Left lung (tissue), 10 donors: ENCODE results near the gene ZNF592. TPM values are rescaled to one million over a fixed set of nuclear protein-coding genes. Genes with fewer than 3 reads are reported as not detected.
"Not testable (repeated sequence)": the region's sequence is repeated elsewhere in the genome, so short reads cannot be mapped to it uniquely, and the experiment has no call there.

Experiments
- ATAC-seq: fragments of 200-7000 bp; cut with Tn5 transposase; one replicate; pipeline ENCODE4 v1.9.1; 2020; ENCODE audit warnings: moderate library complexity
- DNase-seq, 4 donors: peaks; one replicate each; pipeline ENCODE4 v3.0.0-alpha.2; 2013 to 2020
- H3K27ac ChIP-seq, 2 donors: fragments of 200-600 bp; sonication (generic) in 1 of 2; one replicate each; pipeline versions ENCODE4 v1.5.0 to v1.8.0; 2020 to 2021
- H3K27me3 ChIP-seq, 2 donors: fragments of 200-600 bp; sonication (generic) in 1 of 2; one replicate each; pipeline versions ENCODE4 v1.5.0 to v1.8.0; 2020 to 2021
- H3K36me3 ChIP-seq, 2 donors: fragments of 200-600 bp; sonication (generic) in 1 of 2; one replicate each; pipeline versions ENCODE4 v1.5.0 to v1.8.0; 2020 to 2021
- H3K4me1 ChIP-seq, 2 donors: fragments of 200-600 bp; one replicate each; pipeline ENCODE4 v1.8.0; 2021
- H3K4me3 ChIP-seq, 2 donors: fragments of 200-600 bp; sonication (generic) in 1 of 2; one replicate each; pipeline versions ENCODE4 v1.5.0 to v1.8.0; 2020 to 2021; ENCODE audit warnings: mild to moderate bottlenecking in 1 of 2
- H3K9me3 ChIP-seq, 2 donors: fragments of 200-600 bp; sonication (generic) in 1 of 2; one replicate each; pipeline versions ENCODE4 v1.5.0 to v1.8.0; 2020 to 2021
- CTCF ChIP-seq, 2 donors: fragments of 200-600 bp; sonication (generic) in 1 of 2; IDR thresholded peaks; one replicate each; pipeline versions ENCODE4 v1.5.0 to v1.8.0; 2021; ENCODE audit warnings: antibody characterized with exemption in 2 of 2
- intact Hi-C, 2 donors: fragments of 100-400 bp; cut with DNase I; formaldehyde crosslinking; loops; one replicate each; pipeline versions ENCODE4 v1.11.2 to v1.14.2; 2022
- polyA plus RNA-seq, 6 donors: library from polyadenylated mRNA; unstranded; fragments of 120-200 nt; gene quantifications; one replicate each; pipeline ENCODE4 v1.2.1, GENCODE V29; 2013; ENCODE audit not compliant: insufficient read length in 6 of 6
- total RNA-seq, 2 donors: library from RNA; stranded (reverse); fragmentation: NEBNext Ultra II Directional; extraction: Animal tissue kit (Norgen Biotek cat#: 25700); gene quantifications; one replicate each; pipeline ENCODE4 v1.2.1, GENCODE V29; 2021
- donor health status: DM: no; HTN: yes; CAD: no.
- donor health status: DM: no; HTN: no; CAD: no.

Gene ZNF592
- total and polyA plus RNA-seq, 8 donors, result 22.7 to 32.2 (median 25.2) TPM

DNA sequence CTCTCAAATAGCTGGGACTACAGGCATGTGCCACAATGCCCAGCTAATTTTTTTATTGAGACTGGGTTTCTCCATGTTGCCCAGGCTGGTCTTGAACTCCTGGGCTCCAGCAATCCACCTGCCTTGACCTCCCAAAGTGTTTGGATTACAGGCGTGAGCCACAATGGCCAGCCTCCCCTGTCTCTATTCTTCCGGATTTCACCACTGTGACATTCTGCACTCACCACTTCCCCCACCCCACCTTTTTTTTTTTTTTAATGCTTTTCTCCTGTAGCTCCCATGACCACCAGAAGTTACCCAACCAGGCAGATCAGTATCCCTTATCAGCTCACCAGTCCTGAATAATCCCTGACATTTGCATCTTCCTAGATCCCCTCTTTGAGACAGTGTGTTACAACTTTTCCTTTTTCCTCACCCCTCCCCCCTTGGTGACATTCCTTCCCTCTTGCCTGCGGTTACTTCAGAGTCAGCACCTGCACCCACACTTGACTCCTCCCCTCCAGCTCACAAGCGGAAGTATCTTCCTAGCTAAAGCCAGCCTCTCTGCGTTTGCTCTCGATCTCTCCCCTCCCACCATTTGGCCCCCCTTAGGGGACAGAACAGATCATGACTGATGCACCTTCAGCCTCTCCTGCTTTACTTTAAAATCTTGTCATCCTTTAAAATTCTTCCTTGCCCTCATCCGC is 13.5 kb upstream of the ZNF592 start:
- peaks cover 5 to 46% of the 10 kb centered on the region in 2 donors for H3K4me1 ChIP-seq
- H3K4me3 ChIP-seq, result peak overlapping the region in 1 of 2 donors; percentile 25
- no peaks in the 10 kb centered on the region for H3K36me3 ChIP-seq
- peak in 3 of 4 donors; percentile 42 to 84 (median 66) for DNase-seq
- peak overlapping the region; percentile 51 to 91 for H3K27ac ChIP-seq
- intact Hi-C loops, result no loop called here
- no peaks in the 10 kb centered on the region for H3K9me3 ChIP-seq
- H3K27me3 ChIP-seq, result no peaks in the 10 kb centered on the region
- ATAC-seq, result peak; percentile 93
- TF ChIP-seq CTCF (IDR thresholded peaks at IDR 0.05), result no peak

- H3K9me3 ChIP-seq, H3K36me3 ChIP-seq, H3K27me3 ChIP-seq, DNase-seq, intact Hi-C loops: not testable (repeated sequence)
- peak overlapping the region in 1 of 2 donors; percentile 25 for H3K4me3 ChIP-seq
- H3K27ac ChIP-seq, result peak overlapping the region; percentile 51 to 91
- peak; percentile 39 for ATAC-seq
- peaks cover 5 to 46% of the 10 kb centered on the region in 2 donors for H3K4me1 ChIP-seq
Measured at GRCh38 chr15:84735480-84736061, 12.8 kb upstream of the ZNF592 start.

DNA sequence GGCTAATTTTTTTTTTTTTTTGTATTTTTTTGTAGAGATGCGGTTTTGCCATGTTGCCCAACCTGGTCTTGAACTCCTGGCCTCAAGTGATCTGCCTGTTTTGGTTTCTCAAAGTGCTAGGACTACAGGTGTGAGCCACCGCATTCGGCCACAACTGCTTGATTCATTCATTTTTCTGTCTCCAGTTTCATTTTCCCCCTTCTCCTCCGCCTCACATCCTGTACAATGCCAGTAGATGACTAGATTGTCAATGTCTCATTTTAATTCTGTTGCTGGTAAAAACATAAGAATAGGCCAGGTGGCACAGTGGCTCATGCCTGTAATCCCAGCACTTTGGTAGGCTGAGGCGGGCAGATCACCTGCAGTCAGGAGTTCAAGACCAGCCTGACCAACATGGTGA is 12.0 kb upstream of the ZNF592 start:
- TF ChIP-seq CTCF (IDR thresholded peaks at IDR 0.05), result no peak
- no peaks in the 10 kb centered on the region for H3K36me3 ChIP-seq
- DNase-seq, result no peak
- H3K27ac ChIP-seq, result peak overlapping the region in 1 of 2 donors; percentile 91
- peaks cover 5 to 44% of the 10 kb centered on the region in 2 donors for H3K4me1 ChIP-seq
- no peak for ATAC-seq
- no peaks in the 10 kb centered on the region for H3K27me3 ChIP-seq
- intact Hi-C loops, result no loop called here
- no peaks in the 10 kb centered on the region for H3K9me3 ChIP-seq
- no peak overlapping the region for H3K4me3 ChIP-seq

DNA sequence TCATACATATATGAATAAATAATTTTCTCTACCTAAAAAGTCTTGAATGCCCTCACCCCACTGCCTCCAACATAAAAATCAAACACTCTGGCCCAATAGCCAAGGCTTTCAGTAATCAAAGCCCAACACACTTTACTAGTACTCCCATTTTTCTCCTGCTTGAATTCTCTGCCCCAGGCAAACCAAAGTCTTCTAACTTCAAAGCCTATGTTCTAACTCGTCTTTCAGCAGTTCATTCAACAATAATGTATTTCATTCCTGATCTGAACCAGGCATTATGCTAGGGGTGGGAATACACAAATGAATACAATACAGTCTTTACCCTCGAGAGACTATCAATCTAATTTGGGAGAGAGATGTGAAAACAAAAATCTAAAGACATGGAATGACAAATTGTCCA is 11.4 kb upstream of the ZNF592 start:
- ATAC-seq, result no peak
- TF ChIP-seq CTCF (IDR thresholded peaks at IDR 0.05), result no peak
- Histone ChIP-seq H3K4me3 (no peak overlapping the region), H3K9me3 (no peaks in the 10 kb centered on the region), H3K36me3 (no peaks in the 10 kb centered on the region), H3K27ac (no peak overlapping the region), H3K27me3 (no peaks in the 10 kb centered on the region), H3K4me1 (peaks cover 5 to 42% of the 10 kb centered on the region in 2 donors)
- no peak for DNase-seq
- intact Hi-C loops, result no loop called here

DNA sequence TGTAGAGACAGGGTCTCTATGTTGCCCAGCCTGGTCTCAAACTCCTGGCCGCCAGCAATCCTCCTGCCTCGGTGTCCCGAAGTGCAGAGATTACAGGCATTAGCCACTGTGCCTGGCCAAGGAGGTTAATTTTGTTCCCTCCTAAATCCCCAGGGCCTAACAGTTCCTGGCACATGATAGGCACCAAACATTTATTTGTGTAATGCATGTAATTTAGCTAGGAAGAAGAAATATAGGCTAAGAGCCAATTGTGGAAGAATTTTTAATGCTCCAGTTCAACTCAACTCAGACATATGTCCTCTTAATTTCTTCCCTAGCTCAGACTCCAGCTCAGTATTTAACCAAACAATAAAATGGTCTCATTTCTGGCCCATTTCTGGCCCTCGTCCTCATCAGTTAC is 7.7 kb upstream of the ZNF592 start:
- Histone ChIP-seq H3K9me3 (no peaks in the 10 kb centered on the region), H3K36me3 (no peaks in the 10 kb centered on the region), H3K27me3 (no peaks in the 10 kb centered on the region), H3K4me3 (no peak overlapping the region), H3K27ac (no peak overlapping the region), H3K4me1 (peaks cover 0 to 25% of the 10 kb centered on the region in 2 donors)
- no peak for DNase-seq
- ATAC-seq, result no peak
- intact Hi-C loops, result no loop called here
- TF ChIP-seq CTCF (IDR thresholded peaks at IDR 0.05), result no peak
